K562 treated with DMSO at 1 percent for 48 hours (cell line): ENCODE data around the gene MIDN. TPM values are rescaled to one million over a fixed set of nuclear protein-coding genes. Genes with fewer than 3 reads are reported as not detected.

Source experiments
- total RNA-seq: library from RNA; unstranded; fragments of 300-600 nt; gene quantifications from 2 replicates; pipeline ENCODE4 v1.2.3, GENCODE V29; 2022; ENCODE audit warnings: low replicate concordance; ENCODE audit errors: extremely low read depth

Gene MIDN
- not detected in 2 replicates for total RNA-seq

DNA sequence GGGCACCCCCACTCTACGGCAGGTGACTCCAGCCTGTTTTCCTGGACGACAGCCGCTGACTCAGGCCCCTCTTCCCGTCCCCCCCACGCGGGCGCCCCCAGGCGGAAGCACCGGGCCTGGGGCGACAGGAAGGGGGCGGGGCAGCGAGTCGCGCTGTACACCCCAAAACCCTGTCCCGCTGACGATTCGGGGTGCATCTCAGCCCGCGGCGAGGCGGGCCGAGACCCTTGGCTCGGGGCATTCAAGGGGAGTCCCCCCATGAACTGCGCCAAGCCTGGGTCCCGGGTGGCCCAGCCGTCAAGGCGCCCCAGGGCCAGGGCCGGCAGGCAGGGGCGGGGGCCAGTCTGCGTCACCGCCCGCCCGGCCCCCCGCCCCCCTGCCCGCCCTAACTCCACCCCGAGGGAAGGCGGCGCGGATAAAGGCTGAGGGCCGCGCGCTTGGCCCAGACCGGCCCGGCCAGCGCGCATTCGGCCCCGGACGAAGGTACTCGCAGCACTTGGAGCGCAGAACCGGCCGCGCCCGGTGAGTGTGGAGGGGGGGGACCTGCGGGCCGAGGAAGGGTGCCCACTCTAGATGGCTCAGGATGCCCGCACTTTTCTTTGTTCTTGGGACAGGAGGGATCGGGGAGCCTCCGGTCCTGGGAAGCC is at the start of gene MIDN:
Gene MIDN (plus strand): TSS at position 445 of the 647 bp plus-strand sequence. CDS start 1,714 bp downstream, outside the sequence.

DNA sequence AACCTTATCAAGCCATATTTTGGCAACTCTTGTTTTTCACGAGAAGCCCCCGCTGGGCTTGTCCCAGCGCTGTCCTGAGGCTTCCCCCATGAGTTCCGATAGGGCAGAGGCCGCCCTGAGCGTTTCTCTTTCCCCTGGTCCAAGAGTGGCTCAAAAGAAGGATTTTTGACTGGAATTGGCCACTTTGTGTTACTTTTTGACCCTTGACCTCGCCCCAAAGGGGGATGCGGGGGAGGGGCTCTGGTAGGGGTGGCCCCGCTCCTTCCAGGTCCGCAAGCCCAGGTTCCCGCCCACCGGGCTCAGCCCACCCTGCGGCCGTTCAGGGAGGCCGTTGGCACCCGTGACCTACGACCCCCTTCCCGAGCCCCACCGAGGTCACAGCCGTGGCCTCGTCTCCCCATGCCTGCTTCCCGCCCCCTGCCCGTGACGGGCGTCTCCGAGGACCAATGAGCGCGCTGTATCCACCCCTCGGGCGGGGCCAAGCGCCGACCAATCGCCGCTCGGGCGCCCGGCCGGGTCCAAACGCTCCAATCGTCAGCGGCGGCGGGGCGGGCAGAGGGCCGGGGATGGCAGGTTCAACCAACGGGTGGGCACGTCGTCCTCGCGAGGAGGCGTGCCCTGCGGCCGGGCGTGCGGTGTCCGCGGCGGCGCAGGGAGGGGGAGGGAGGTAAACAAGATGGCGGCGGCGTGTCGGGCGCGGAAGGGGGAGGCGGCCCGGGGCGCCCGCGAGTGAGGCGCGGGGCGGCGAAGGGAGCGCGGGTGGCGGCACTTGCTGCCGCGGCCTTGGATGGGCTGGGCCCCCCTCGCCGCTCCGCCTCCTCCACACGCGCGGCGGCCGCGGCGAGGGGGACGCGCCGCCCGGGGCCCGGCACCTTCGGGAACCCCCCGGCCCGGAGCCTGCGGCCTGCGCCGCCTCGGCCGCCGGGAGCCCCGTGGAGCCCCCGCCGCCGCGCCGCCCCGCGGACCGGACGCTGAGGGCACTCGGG is 43.0 kb upstream of the MIDN start, which contains the start of gene STK11:
Gene STK11 (plus strand): TSS at position 665 of the 986 bp plus-strand sequence. CDS start 1,136 bp downstream, outside the sequence.

DNA sequence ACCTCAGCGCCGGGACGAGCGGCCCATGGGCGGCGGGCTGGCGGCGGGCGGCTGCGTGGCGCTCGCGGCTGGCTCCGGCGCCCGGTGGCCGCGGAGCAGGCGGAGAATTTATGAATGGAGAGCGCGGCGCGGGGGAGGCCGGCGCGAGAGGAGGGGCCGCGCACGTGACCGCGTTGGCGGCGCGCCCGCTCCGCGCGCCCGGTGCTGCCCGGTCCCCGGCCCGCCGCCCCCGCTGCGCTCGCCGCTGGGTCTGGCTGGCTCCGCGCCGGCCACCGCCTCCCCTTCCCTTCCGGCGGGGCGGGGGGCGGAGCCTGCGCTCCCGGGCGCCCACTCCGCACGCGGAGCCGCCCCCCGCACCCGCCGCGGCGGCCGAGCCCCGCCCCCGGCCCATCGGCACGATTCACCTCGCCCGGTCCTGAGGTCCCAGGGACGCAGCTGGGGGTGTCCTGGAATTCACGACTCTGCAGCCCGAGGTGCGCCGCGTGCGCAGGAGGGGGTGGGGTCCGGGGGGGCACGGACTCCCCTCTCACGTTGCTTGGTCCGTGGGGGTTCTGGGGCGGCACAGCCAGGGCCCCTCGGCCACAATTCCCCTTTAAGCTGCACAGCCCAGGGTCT is 10.5 kb upstream of the MIDN start, which contains the start of gene CBARP:
Gene CBARP (minus strand): TSS at position 252 of the 615 bp plus-strand sequence. CDS start 1,905 bp downstream, outside the sequence.

DNA sequence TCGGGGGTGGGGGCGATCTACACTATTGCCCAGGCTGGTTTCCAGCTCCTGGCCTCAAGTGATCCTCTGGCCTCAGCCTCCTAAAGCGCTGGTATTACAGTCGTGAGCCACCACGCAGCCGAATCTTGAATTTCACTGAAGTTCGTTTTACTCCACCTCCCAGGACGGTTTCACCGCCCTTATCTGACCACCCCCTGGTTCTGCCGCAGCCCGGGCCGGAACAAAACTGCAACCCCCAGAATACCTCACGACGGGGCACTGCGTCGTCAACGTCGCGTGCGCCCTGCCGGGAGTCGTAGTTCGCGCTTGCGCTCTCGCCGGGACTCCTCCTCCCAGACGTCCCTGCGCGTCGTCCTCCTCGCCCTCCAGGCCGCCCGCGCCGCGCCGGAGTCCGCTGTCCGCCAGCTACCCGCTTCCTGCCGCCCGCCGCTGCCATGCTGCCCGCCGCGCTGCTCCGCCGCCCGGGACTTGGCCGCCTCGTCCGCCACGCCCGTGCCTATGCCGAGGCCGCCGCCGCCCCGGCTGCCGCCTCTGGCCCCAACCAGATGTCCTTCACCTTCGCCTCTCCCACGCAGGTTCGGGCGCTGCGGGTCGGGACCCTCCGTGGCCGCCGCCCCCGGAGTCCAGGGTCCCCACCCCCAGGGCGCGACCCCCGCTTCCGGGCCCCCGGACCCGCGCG is 6.8 kb upstream of the MIDN start, which contains the start of gene ATP5F1D:
Gene ATP5F1D (plus strand): TSS at position 335 of the 679 bp plus-strand sequence. CDS start 100 bp downstream, at position 435.

DNA sequence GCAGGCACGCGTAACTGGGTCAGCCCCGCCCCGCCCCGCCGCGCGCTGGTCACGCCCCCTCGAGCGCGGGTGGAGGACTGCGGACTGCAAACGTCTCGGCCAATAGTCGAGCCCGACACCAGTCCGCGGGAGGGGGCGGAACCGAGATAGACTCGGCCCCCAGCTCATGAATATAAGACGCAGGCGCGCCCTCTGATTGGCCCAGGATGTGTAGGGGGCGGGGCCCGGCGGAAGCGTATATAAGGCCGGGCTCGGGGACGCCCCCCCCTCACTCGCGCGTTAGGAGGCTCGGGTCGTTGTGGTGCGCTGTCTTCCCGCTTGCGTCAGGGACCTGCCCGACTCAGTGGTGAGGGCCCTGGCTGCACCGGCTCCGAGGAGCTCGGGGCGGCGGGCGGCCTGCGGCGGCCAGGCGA is 20.7 kb downstream of the MIDN start, which contains the start of gene CIRBP:
Gene CIRBP (plus strand): TSS at position 268 of the 413 bp plus-strand sequence. CDS start 1,602 bp downstream, outside the sequence.

DNA sequence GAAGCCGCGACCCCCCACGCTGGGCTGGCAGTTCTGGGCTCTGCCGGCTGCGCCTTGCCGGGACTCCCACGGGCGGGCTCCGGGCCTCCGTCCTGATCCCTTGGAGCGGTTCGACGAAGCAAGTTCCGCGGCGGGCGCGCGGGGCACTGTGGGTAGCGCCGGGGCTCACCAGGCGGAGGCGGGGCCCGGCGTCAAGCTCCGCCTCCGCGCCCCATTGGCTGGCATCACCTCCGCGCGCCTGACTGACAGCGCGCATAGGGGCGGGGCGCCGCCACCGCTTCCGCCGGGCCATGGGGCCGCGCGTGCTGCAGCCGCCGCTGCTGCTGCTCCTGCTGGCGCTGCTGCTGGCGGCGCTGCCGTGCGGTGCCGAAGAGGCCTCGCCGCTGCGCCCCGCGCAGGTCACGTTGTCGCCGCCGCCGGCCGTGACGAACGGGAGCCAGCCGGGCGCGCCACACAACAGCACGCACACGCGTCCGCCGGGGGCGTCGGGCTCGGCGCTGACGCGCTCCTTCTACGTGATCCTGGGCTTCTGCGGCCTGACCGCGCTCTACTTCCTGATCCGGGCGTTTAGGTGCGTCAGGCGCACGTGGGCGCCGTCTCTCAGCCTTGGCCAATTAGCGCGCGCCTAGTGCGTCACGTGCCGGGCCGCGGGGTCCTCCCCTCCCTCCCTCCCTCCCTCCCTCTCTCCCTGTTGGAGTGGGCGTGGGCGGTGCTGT is 27.0 kb downstream of the MIDN start, which contains the start of gene FAM174C:
Gene FAM174C (plus strand): TSS at position 271 of the 716 bp plus-strand sequence. CDS start 20 bp downstream, at position 291.

DNA sequence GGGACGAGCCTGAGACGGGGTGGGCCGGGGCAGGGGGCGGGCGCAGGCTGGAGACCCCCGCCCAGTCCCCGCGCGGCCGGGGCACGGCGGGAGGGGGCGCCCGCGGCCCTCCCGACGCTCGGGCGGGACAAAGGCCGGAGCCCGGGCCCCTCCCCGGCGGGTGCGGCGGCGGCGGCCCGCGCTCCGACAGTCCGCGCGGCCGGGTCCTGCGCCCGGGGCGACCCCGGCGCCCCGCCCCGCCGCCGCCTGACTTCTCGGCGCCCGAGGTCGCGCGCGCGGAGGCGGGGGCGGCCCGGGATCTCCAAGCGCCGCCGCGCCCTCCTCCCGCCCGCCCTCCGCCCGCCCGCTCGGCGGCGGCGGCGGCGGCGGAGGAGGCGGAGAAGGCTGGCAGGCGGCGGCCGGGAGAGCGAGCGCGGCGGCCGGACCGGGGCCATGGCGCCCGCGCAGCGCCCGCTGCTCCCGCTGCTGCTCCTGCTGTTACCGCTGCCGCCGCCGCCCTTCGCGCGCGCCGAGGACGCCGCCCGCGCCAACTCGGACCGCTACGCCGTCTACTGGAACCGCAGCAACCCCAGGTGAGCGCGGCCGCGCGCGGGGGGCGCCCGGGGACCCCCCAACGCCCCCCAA is 37.5 kb downstream of the MIDN start, which contains the start of gene EFNA2:
Gene EFNA2 (plus strand): TSS at position 137 of the 624 bp plus-strand sequence. CDS start 296 bp downstream, at position 433.

Other genes with a start within 250 kb of the MIDN start
- gene GRIN3B, start 248.2 kb upstream of the MIDN start, total RNA-seq, result not detected in 2 replicates
- 230 TPM in 1 of 2 replicates, not detected in the other for gene TMEM259, start 227.5 kb upstream of the MIDN start, total RNA-seq
- not detected in 2 replicates for gene RNU6-2, start 227.1 kb upstream of the MIDN start, total RNA-seq
- gene CNN2, start 222.0 kb upstream of the MIDN start, total RNA-seq, result not detected in 2 replicates
- 154 TPM in 1 of 2 replicates, not detected in the other for gene ABCA7, start 208.5 kb upstream of the MIDN start, total RNA-seq
- 355 TPM in 1 of 2 replicates, not detected in the other for gene ARHGAP45, start 181.4 kb upstream of the MIDN start, total RNA-seq
- gene POLR2E, start 153.2 kb upstream of the MIDN start, total RNA-seq, result 472 TPM in 1 of 2 replicates, not detected in the other
- not detected in 2 replicates for gene GPX4, start 144.6 kb upstream of the MIDN start, total RNA-seq
- 203 TPM in 1 of 2 replicates, not detected in the other for gene SBNO2, start 74.3 kb upstream of the MIDN start, total RNA-seq
- 700 TPM in 1 of 2 replicates, not detected in the other for gene STK11, start 42.8 kb upstream of the MIDN start, total RNA-seq
- gene CBARP, start 10.6 kb upstream of the MIDN start, total RNA-seq, result not detected in 2 replicates
- not detected in 2 replicates for gene ATP5F1D, start 6.8 kb upstream of the MIDN start, total RNA-seq
- not detected in 2 replicates for gene CIRBP, start 20.7 kb downstream of the MIDN start, total RNA-seq
- gene FAM174C, start 26.9 kb downstream of the MIDN start, total RNA-seq, result not detected in 2 replicates
- gene EFNA2, start 37.3 kb downstream of the MIDN start, total RNA-seq, result not detected in 2 replicates
- gene NDUFS7, start 135.3 kb downstream of the MIDN start, total RNA-seq, result not detected in 2 replicates
- not detected in 2 replicates for gene GAMT, start 153.0 kb downstream of the MIDN start, total RNA-seq
- gene DAZAP1, start 159.0 kb downstream of the MIDN start, total RNA-seq, result not detected in 2 replicates
- 3,927 TPM in 1 of 2 replicates, not detected in the other for gene RPS15, start 189.8 kb downstream of the MIDN start, total RNA-seq
- not detected in 2 replicates for gene APC2, start 201.5 kb downstream of the MIDN start, total RNA-seq
- gene C19orf25, start 230.6 kb downstream of the MIDN start, total RNA-seq, result not detected in 2 replicates
- not detected in 2 replicates for gene PCSK4, start 241.8 kb downstream of the MIDN start, total RNA-seq
- not detected in 2 replicates for gene REEP6, start 242.6 kb downstream of the MIDN start, total RNA-seq